Head of caudate nucleus (tissue), 42 donors: ENCODE measurements around the gene KCNK5.

ENCODE experiments used
- DNase-seq, 42 donors: peaks; one replicate each; pipeline versions ENCODE4 v3.0.0 to v3.0.0-alpha.2; 2020 to 2021; ENCODE audit warnings: mixed read lengths in 7 of 42
- intact Hi-C: fragments of 100-400 bp; cut with DNase I; formaldehyde crosslinking; loops from one replicate; pipeline ENCODE4 v1.15.0; 2022

Gene KCNK5

DNA sequence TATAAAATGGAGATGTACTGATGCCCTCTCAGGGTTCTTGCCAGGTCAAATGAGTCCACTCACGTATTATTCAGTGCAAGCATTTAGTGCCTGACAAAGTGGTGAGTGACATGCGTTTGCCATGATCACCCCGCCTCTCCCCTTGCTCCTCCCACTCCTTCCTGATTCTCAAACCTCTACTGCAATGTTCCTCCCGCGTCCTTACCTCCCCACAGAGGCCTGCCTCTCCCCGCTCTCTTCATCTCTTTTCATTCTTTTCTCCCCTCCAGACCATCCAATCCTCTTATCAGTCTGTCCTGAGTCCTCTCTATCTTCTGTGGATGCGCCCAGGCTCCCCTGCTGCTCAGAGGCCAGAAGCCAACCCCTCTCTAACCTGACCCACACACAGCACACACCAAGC lies 40.7 kb downstream of the KCNK5 start:
- intact Hi-C loops = no loop called here
- DNase-seq = peak in 4 of 42 donors; percentile 14 to 42 (median 23)

DNA sequence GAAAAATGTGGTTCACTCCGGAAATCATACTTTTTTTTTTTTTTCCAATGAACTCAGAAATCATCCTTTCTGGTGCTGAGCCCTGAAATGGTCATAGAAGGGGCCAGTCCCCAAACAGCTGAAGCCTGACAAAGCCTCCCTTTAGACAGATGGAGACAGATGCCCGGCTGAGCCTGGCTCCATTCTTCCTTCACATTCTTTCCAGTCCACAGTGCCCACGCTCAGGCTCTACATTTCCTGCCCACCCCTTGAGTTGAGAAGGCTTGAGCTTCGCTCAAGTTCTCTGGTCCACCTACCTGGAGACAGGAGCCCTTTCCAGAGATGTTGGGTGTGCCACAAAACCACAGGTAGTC lies 41.2 kb downstream of the KCNK5 start:
- intact Hi-C loops = no loop called here
- DNase-seq = peak in 1 of 42 donors; percentile 35

DNA sequence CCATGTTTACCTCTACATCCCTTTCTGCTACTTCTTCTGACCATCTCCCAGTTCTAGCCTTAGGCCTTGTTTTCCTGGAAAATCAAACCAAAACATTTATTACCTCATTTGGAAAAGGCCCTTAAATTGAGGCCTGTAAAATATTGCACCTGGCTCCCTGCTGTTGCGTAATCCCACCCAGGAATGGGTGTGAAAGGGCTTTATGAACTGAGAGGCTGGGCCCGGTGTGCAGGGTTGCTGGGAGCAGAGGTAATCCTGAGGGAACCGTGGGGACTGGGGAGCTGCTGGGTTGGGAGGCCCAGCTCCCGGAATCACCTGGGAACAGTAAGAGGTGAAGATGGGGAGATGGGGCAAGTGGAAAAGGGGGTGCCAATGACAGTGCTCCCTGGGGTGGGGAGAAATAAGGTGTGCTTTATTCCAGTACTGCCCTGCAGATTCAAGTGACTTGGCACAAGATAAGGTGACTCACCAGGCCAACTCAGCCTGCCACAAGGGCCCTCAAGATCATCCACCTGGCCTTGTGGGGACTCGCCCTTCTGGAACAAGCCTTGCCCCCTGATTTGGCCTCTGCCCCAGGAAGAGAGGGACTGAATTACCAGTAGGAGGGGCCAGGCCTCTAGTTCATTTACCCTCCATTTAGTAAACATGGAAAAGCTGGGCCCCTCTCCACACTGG lies 44.2 kb downstream of the KCNK5 start:
- intact Hi-C loops = no loop called here
- DNase-seq = no peak

- intact Hi-C loops = no loop called here
- DNase-seq = no peak
Observed at GRCh38 chr6:39182604-39183003, 46.7 kb downstream of the KCNK5 start.

GRCh38 chr6:39181826-39182225 lies 47.4 kb downstream of the KCNK5 start:
- intact Hi-C loops = no loop called here
- DNase-seq = no peak

DNA sequence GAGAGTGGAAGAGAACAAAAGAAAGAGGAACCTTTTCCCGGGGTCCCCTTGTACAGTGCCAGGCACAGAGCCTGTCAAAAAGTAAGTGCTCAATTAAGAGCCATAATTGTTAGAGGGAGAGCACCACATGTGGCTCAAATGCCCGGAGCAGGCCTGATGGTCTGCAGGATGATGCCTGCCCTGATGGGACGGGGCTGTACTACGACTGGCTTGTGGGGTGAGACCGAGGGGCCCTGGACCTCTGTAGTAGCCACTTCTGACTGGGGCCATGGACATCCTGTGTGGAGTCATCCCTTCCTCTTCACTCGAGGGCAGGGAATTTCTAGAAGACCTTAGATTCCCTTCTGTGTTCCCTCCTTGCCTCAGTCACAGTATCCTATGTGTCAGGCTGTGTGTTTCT lies 47.9 kb downstream of the KCNK5 start:
- no peak for DNase-seq
- intact Hi-C loops = no loop called here

DNA sequence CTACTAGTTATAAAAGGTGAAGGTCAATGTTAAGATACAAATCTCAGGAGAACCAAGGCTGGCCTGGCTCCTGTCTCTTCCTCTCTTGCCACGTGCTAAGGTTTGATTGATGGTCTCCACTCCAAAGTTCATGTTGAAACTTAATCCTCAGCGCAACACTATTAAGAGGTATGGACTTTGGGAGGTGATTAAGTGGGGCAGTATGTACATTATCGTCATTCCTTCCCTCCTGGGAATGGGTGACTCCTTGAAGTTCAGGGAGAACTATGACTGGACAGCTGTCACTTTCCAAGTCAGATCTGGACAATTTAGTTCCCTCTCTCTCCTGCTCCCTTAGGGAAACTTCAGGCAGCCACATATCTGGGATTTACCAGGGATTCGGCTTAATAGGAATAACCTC lies 50.5 kb downstream of the KCNK5 start:
- no peak for DNase-seq
- intact Hi-C loops = no loop called here

- intact Hi-C loops = no loop called here
- no peak for DNase-seq
Observed at GRCh38 chr6:39178235-39178634, 51.0 kb downstream of the KCNK5 start.

- intact Hi-C loops = no loop called here
- no peak for DNase-seq
Observed at GRCh38 chr6:39177130-39177529, 52.1 kb downstream of the KCNK5 start.

GRCh38 chr6:39173270-39173669 lies 56.0 kb downstream of the KCNK5 start:
- peak in 2 of 42 donors; percentile 28 to 36 for DNase-seq
- intact Hi-C loops = no loop called here

GRCh38 chr6:39172377-39172757 lies 56.9 kb downstream of the KCNK5 start:
- intact Hi-C loops = no loop called here
- DNase-seq = peak in 1 of 42 donors; percentile 18

DNA sequence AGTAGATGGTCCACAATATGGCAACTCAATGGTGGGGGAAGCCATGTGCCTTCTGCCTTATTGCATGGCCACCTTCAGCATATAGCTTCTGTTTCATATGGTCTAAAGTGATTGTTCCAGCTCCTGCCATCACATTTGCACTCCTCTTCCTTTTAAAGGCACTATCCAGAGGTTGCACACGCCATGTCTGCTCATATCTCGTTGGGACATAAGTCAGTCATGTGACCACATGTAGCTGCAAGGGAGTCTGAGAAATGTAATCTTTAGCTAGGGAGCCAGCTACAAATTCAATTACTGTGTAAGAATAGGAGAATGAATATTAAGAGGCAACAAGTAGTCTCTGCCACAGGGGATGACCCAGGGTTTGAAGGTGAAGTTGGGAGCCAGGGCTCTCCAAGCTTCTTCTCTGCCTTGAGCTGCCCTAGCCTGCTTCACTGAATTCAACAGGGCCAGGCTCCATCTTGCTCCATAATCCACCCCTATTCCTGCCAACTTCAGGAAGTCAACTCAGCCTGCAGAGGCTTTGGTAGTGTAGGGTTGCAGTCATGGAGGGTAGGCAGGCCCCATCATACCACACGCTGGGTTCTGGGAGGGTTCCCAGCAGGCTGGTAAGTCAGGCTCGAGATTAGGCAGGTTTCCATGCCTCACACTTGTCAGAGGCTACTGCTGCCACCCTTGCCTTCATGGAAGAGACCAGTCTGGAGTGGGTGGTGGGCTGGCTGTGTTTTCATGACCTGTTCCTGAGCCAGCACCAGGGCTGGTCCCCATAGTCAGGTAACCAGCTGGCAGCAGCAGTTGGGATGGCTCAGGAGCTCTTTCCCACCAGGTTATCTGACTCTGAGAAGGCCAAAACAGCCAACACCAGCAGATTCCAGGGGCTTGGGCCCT lies 57.5 kb downstream of the KCNK5 start:
- peak in 1 of 42 donors; percentile 12 for DNase-seq
- intact Hi-C loops = no loop called here

GRCh38 chr6:39170860-39171259 lies 58.4 kb downstream of the KCNK5 start:
- no peak for DNase-seq
- intact Hi-C loops = no loop called here

GRCh38 chr6:39170389-39170788 lies 58.9 kb downstream of the KCNK5 start:
- peak in 1 of 42 donors; percentile 9 for DNase-seq
- intact Hi-C loops = no loop called here

DNA sequence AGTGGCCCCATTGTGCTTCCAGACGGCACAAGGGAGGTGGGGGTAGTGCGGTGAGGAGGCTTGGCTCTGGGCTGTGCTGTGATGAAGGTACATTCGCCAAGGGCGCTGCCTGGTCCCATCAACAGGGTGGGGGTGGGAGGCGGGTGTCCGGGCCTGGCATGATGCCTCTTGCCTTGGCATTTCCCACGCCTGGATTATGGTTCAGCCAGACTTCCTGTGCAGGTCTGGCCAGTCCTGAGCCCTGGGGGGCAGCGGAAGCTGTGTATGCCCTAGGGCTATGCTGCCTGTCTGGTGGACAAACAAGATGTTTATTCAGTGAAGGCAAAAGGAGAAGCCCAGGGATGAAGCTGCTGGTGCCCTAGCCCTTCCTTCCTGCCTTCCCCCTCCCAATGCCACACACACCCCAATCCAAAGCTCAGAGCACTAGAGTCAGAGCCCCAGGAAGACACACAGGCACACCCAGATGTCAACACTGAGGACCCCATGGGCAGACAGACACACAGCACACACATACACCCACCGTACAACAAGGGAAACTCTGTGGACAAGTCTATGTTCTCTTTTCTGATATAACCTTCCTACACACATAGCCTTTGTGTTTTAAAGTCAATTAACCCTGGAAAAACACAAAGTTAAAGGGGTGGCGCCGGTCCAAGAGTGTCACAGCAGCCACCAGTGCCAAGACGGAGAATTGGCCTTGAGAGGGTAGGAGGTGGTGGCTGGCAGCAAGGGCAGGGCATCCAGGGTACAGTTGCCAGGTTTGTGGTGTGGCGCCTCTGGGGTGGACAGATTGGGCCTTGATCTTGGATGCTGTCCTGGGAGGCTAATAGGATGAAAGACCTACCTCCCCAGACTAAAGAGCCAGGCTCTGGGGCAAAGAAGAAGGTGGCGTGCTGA lies 59.6 kb downstream of the KCNK5 start:
- intact Hi-C loops = no loop called here
- DNase-seq = peak in 1 of 42 donors; percentile 31

- intact Hi-C loops = loop anchor here (2.0 kb wide), 1 partner anchor 135 kb away; no protein-coding TSS in a partner anchor
- peak in 1 of 42 donors; percentile 23 for DNase-seq
Observed at GRCh38 chr6:39167866-39168625, 61.2 kb downstream of the KCNK5 start.

DNA sequence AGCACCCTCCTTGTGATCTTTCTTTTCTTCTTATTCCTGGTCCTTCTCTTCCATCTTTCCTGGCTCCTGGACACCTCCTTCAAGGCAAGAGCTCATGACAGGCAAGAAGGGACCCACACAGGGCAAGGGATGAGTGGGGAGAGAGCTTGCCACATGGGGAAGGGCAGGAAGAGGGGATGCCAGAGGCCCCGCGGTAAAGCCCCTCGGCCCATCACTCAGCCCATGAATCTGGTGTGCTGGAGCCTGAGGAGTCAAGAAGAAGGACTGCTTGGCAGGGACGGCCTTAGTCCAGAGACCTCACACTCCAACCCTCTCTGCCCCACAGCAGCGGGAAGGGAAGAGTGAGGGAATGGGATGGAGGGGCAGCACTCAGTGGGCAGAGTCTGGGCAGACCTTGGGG lies 62.0 kb downstream of the KCNK5 start:
- intact Hi-C loops = loop anchor here (2.0 kb wide), 1 partner anchor 135 kb away; no protein-coding TSS in a partner anchor

GRCh38 chr6:39166912-39167290 lies 62.4 kb downstream of the KCNK5 start:
- DNase-seq = no peak
- intact Hi-C loops = loop anchor here (2.0 kb wide), 1 partner anchor 136 kb away; no protein-coding TSS in a partner anchor

More for the DNA sequence above, 62.0 kb downstream of the KCNK5 start:
- DNase-seq = peak in 1 of 42 donors; percentile 23
